ENCODE data around the gene BICD2. TPM values are rescaled to one million over a fixed set of nuclear protein-coding genes. Genes with fewer than 3 reads are reported as not detected.

The BICD2 gene
- polyA plus RNA-seq, 3 donors, result 27.4 to 31.5 (median 29.1) TPM

- no peak for DNase-seq
Observed at GRCh38 chr9:92728831-92729734, 35.5 kb downstream of the BICD2 start.

GRCh38 chr9:92727716-92728700 lies 36.6 kb downstream of the BICD2 start:
- no peak for DNase-seq

DNA sequence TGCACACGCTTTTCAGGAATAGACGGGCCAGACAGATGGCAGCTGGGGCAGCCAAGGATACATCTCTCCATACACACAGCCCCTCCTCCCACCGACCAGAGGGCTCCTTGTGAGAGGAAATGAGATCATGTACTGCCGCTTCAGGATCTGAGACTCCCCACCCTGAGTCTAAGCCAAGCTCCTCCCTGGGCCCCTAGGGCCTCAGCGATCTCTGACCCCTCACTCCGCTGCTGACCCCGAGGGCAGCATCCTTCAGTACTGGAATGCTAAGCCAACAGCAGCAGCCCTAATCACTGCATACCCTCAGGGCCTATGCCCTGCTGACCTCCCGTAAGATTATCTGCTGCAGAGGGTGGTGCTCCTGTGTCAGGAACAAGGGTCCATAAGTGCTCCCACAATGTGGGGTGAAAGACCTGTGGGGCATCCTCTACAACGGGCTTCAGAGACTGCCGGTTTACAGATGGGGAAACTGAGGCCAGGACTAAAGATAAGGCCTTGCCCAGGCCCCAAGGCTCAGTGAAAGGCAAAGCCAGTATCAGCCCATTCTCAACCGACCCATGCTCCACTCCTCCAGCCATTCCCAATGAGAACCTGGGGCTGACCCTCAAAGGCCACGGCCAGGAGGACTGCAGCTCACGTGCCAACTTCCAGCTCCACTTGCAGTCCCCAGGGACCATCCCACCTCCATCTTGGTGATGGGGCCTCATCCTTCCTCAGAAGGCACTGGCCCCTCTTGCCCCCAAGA lies 37.5 kb downstream of the BICD2 start:
- no peak for DNase-seq

- DNase-seq, result no peak
Observed at GRCh38 chr9:92726348-92726747, 38.3 kb downstream of the BICD2 start.

- no peak for DNase-seq
Observed at GRCh38 chr9:92725766-92726165, 38.9 kb downstream of the BICD2 start.

GRCh38 chr9:92725266-92725545 lies 39.4 kb downstream of the BICD2 start:
- no peak for DNase-seq

- DNase-seq, result no peak
Observed at GRCh38 chr9:92724528-92725265, 39.9 kb downstream of the BICD2 start.

DNA sequence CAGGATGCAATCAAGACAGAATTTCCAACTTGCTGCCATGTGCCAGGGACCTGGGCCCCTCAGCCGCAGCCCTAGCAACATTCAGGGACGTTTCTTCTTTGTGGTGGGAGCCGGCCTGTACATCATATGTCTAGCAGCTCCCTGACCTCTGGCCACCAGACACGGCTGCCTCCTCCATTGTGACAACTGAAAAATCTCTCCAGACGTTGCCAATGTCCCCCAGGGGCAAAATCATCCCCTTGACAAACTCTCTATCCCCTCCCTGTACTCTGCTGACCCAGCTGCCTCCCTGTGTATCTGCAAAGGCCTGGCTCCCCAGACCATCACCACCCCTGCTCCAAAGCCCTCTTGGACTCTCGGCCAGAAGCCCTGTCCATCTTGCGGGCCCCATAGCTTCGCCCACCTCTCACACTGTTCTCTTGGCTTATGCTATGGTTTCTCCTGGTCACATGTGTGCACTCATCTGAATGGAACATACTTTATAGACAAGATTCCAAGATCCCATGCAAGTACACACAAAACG lies 40.8 kb downstream of the BICD2 start:
- DNase-seq, result no peak

DNA sequence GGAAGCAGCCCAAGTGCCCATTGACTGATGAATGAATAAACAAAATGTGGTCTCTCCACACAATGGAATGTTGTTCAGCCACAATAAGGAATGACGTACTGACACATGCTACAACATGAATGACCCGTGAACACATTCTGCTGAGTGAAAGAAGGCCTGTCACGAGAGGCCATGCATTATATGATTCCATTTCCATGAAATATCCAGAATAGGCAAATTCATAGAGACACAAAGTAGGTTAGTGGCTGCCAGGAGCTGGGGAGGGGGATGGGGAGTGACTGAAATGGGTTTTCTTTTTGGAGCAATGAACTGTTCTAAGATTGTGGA lies 41.4 kb downstream of the BICD2 start:
- DNase-seq, result no peak

- no peak for DNase-seq
Observed at GRCh38 chr9:92722386-92723298, 42.0 kb downstream of the BICD2 start.

GRCh38 chr9:92721548-92721947 lies 43.1 kb downstream of the BICD2 start:
- no peak for DNase-seq

- DNase-seq, result no peak
Observed at GRCh38 chr9:92720807-92721535, 43.7 kb downstream of the BICD2 start.

DNA sequence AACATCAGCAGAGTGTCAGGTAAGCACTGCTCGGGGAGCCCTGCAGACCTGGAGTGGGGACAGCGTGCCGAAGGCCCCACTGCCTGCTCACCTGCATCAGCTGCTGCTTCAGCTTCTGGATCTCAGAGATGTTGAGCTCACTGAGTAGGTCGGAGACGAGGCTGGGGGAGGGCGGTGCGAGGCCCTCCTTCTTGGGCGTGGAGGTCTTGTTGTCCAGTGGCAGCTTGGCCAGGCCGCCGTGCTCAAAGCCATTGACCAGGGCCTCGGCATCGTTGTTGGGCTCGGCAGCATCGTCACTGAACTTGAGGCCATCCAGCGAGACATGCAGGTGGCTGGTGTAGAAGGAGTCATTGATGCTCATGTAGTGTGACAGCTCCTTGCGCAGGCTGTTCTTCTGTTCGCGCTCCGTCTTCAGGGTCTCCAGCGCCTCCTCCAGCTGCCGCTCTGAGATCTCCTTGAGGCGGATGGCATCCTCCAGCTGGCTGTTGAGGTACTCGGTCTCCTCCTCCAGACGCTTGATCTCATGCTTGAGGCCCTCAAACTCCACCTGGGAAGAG lies 44.3 kb downstream of the BICD2 start:
- DNase-seq, result no peak

DNA sequence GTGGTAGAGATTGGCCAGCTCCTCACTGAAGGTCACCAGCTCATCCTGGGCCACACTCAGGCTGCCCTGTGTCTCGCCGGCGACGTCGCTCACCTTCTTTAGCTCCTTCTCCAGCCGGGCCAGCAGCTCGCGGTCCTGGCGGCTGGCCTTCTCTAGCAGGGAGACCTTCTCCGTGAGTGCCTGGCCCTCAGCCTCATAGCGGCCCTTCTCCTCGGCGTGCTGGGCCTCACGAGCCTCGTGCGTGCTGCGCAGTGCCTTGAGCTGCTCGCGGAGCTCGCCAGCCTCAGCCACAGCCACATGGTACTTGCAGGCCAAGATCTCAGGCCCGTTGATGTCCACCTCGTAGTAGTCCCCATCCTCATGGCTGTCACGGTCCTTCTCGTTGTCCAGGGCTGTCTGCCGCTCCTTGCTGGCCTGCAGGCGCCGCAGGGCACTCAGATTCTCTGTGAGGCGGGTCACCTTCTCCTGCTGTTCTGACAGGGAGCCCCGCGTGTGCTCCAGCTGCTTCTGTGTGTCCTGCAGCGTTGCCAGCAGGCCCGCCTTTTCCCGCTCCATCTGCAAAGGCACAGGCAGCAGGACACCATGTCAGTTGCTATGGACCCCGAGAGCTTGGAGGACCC lies 45.5 kb downstream of the BICD2 start:
- DNase-seq, result no peak

DNA sequence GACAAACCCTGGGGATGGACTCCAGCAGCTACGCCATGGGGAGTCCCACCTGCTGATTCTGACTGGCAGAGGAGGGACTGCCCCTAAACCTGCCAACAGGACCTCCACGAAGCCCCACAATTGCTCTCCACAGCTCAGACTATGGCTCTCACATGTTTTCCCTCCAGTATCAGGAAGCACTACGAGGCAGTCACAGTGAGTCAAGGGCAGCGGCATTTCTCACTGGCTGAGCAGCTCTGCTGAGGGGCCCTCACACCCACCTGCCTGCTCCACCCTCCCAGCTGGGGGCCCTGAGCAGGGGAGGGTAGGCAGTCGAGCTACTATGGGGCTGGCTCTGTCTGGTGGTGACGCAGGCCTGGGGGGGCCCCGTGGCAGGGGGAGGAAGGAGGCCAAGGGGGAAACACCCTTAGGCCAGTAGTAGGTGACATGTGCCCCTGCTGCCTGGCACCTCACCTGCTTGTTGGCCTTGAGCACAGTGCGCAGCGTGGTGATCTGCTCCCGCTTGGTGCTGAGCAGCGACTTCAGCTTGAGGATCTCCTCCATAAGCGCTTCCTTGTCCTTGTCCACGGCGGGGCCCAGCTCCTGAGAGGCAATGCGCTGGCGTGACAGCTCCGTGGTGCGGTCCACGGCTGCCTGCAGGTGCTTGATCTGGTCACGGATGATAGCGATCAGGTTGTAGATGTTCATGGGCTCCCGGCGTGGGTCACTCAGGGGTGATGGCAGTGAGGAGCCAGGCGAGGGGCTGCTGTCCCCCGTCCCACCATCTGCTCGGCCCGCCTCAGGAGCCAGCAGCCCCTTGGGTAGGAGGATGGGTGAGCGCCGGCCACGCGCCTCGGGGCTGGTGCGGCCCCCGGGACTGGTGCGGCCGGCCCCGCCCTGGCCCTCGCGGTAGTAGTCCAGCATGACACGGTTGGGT lies 46.3 kb downstream of the BICD2 start:
- DNase-seq, result no peak

DNA sequence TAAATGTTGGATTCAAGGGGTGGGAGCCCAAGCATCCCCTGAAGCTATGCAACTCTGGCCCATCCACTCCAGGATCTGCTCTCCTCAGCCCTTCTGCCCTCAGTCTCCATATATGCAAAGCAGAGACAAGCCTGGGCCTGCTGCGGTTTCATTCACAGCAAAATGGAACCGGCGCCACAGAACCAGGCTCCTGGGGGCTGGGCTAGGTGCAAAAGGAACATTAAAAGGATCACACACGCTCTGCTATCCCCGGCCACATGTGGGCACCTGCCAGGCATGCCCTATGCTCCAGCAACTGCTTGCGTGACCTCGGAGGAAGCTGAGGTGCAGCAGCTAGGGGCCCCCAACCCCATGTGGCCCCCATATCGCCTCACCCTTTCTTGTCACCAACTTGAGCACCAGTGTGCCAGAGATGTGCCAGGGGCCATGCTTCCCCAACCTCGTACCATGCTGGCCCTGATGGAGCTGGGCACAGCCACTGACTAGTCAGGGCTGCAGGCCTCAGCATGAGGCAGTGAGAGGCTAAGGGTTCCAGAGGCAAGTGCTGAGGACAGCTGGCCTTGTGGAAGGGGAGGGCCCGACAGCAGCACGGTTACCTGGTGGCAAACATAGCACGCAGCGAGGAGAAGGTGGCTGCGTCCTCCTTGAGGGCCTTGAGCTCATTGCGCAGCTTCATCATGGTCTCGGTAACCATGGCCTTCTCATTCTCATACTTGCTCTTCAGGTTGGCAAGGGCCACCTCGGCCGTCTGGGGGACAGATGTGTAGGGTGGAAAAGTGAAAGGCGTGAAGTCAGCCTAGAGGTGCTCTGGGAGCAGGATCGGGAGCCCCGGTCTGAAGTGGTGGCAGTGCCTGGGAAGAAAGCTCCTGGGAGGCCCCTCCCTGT lies 47.2 kb downstream of the BICD2 start:
- DNase-seq, result no peak

Measured in renal pelvis (tissue), 4 donors.